IMR-90 (cell line): ENCODE results near the gene LRRC55.

Source experiments
- CTCF ChIP-seq: conservative IDR thresholded peaks from 2 replicates; pipeline ENCODE4 v1.5.1; 2012; ENCODE audit warnings: mild to moderate bottlenecking, low read depth, low read length, improper control_type of control experiment
- POLR2A ChIP-seq: IDR thresholded peaks from 2 replicates; pipeline ENCODE4 v1.6.1; 2012; ENCODE audit warnings: mild to moderate bottlenecking, low read depth, low read length
- RAD21 ChIP-seq: IDR thresholded peaks from 2 replicates; pipeline ENCODE4 v1.6.1; 2012; ENCODE audit warnings: low read length, improper control_type of control experiment
- RFX5 ChIP-seq: IDR thresholded peaks from 2 replicates; pipeline ENCODE4 v1.8.0; 2012; ENCODE audit warnings: low read depth, mild to moderate bottlenecking, low read length, moderate library complexity
- USF2 ChIP-seq: fragments of 150-350 bp; IDR thresholded peaks from 2 replicates; pipeline ENCODE4 v1.6.1; 2017; ENCODE audit warnings: mild to moderate bottlenecking, antibody characterized with exemption, low read length, low read depth

GRCh38 chr11:57235761-57236703, 54.3 kb downstream of the LRRC55 start:
- TF ChIP-seq CTCF (no peak), RFX5 (no peak), POLR2A (no peak), RAD21 (no peak), USF2 (no peak)
